ENCODE results near the gene MCAM. TPM values are rescaled to one million over a fixed set of nuclear protein-coding genes. Genes with fewer than 3 reads are reported as not detected.

MCAM gene
- total RNA-seq, 1 experiment from 2014 or later, result 25.4 TPM

GRCh38 chr11:119346605-119347004 lies 29.7 kb upstream of the MCAM start, which contains the start of gene MFRP:
MFRP (minus strand) TSS chr11:119346705; CDS start chr11:119346513, 192 bp downstream.
- DNase-seq (ENCODE audit: low spot score), result no peak

GRCh38 chr11:119345685-119346084 lies 28.8 kb upstream of the MCAM start:
- DNase-seq (ENCODE audit: low spot score), result no peak

DNA sequence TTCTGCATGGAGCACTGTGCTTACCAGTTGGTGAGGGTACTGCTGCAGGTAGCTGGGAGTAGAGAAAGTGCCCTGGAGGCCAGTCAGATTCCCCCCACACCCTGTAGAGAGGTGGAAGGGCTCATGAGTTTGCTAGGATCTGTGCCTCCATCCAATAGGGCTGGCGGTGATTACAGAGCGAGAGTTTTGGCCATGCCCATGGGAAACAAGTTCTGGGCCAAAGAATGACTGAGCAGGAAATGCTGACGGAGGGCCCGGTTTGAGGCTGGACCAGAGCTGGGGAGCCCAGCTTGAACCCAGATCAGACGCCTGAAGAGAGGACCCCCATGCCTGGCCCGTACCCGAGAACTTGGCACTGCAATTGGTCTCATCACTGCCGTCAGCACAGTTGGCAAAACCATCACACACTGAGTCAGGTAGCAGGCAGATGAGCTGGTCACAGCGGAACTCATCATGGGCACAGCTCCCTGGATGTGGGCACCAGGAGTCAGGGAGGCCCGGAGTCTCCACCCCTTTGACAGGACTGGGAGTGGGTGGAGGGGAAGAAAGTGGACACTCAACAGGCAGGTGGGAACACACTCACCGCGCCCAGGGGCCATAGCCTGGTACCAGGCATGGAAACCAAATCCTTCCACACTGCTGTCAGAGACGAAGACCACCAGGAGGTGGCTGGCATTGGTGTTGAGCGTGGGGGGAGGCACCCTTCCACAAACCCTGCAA lies 27.5 kb upstream of the MCAM start:
- DNase-seq (ENCODE audit: low spot score), result no peak

GRCh38 chr11:119343726-119344125 lies 26.8 kb upstream of the MCAM start:
- DNase-seq (ENCODE audit: low spot score), result no peak

DNA sequence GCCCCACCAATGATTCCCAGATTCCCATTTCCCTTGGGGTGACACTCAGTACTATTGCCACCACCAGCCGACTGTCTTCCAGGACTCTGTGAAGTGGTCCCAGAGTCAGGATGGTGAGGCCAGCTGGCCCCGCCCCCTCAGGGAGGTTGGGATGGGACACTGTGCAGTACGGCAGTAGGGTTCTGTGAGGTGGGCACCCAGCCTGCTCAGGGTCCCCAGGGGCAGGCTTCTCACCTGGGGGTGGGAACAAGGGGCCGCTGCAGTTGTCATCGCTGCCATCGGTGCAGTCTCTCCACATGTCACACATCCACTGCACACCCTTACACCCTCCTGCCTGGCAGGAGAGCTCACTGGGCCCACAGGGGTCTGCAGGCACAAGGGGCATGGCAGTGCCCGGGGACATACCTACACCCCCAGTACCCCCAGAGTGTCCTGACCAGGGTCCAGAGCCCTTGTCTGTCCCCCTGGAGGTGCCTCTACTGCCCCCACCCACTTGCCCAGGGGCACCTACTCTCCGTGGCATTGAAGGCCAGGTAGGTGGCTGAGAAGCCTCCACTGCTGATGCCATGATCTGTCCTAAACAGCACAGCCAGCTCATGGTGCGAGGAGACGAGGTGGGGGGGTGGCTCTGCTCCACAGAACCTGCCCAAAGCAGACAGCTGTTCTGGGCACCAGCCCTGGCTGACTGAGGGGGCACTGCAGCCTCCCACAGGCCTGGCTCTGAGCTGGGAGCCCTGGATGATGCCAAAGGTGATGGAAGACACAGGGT lies 25.6 kb upstream of the MCAM start:
- no peak for DNase-seq (ENCODE audit: low spot score)

DNA sequence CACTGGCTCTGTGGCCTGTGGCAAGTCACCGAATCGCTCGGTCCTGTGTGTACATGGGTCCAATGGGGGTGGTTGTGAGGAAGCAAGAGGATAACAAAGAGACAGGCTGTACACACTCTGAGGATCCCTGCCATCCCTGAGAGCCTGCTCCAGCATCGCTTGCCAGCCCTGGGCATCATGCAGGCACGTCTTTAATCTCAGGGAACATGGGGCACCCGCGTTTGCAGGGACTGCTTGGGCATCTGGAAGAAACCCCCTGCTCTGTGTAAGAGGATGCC lies 25.0 kb upstream of the MCAM start:
- no peak for DNase-seq (ENCODE audit: low spot score)

DNA sequence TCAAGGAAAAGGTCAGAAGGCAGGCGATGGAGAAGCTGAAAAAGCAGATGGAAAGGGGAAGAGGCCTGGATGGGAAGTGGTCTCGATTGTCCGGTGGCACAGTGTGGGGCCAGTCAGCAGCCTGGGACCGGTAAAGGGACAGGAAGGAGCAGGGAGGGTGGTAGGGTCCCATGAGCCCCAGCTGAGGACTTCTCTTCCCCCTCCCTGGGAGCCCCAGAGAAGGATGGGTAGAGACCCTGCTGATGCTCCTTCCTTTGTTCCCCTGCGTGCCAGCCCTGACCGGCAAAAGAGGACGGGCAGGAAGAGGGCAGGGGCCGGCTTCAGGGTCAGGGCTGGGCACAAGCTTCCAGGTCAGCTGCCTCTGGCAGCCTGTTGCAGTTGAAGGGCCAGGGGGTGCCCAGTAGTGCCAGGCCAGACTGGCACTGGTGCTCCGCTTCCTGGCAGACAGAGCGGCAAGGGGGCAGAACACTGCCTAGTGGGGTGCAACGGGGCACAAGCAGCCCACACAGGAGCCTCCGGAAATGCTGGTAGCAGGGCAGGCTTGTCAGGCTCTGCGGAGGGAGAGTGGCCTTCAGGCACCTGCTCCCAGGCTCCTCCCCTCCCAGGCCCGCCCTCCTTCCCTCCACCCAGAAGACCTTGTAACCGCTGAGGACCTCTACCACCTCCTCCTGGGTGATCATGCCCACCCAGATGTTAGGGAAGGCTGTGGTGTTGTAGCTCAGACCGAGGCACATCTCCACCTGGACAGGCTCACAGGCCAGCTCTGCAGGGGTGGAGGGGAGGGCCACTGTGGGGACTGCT lies 24.5 kb upstream of the MCAM start:
- no peak for DNase-seq (ENCODE audit: low spot score)

DNA sequence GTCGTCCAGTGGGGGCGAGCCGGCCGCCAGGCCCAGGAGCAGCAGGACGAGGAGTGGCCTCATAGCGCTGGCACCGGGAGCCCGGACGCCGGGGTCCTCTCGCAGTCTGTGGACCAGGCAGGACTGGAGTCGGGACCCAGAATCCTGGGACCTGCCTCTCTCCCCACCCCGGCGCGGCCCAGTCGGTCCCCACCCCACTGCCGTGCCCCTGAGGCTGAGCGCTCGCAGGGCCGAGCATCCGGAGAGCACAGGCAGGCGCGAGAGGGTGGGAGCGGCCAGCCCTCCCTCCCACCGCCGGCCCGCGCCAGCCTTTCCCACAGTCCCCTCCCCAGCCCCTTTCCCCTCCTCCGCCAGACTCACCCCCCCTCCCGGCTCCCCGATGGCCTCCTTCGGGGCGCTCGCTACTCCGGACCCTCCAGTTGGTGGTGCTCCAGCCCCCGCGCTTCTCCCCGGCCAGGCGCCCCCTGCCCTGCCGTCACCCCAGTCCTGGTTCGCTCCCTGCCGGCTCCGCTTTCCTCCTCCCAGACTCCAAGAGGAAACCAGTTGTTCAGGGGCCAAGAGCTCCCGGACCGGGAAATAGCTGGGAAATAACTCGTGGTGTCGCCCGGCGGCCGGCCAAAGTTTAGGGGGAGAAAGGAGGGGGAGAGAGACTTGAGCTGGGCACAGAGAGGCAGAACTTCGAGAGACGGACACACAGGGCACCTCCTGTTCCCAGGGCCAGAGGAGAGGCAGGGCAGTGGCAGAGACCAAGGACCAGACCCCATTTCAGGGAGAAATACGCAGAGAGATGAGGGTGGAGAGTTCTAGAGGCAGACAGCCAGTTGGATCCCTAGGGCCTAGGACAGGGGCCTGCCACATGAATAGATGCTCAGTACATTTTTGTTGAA lies 23.6 kb upstream of the MCAM start, which contains the start of gene C1QTNF5:
Gene C1QTNF5 (minus strand): TSS at position 549 of the 887 bp plus-strand sequence. CDS start 486 bp downstream, at position 63.
- DNase-seq (ENCODE audit: low spot score), result no peak

GRCh38 chr11:119339589-119340334 lies 22.8 kb upstream of the MCAM start:
- no peak for DNase-seq (ENCODE audit: low spot score)

- DNase-seq (ENCODE audit: low spot score), result no peak
Measured at GRCh38 chr11:119338965-119339588, 22.1 kb upstream of the MCAM start.

- peak; percentile 31 for DNase-seq (ENCODE audit: low spot score)
Measured at GRCh38 chr11:119338318-119338890, 21.5 kb upstream of the MCAM start.

DNA sequence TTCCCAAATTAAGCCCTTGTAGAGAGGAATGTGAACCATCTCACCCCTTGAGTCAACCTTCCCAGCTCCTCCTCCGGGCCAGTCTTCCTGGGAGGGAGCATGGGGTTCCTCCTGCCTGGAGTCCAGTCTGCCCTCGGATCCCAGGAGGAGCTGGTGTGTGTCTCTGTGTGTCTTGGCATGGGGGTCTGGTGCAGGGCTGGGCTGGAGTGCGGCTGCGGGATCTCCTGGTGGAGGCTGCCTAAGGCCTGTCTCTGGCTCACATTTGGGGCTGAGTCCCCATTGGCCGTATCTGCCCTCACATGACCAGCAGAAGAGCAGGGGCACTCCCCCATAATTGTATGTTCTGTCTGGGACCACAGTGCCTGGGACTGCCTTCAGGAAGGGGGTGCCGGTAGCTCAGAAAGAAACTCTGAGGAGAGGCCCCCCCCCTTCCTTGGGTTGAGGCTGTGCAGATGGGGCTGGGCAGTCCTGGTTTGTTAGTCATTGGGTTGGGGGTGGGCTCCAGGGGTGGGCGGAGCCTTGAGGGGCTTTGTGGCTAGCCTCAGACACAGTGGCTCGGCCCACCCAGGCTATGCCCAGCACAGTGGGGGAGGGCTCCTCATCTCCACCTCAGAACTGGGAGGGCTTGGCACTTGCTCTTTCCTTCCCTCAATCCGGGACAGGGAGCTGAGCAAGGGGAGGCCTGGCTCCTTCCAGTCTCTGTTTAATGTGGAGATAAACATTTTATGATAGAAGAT lies 20.8 kb upstream of the MCAM start:
- no peak for DNase-seq (ENCODE audit: low spot score)

GRCh38 chr11:119336744-119337469 lies 20.0 kb upstream of the MCAM start:
- DNase-seq (ENCODE audit: low spot score), result no peak

DNA sequence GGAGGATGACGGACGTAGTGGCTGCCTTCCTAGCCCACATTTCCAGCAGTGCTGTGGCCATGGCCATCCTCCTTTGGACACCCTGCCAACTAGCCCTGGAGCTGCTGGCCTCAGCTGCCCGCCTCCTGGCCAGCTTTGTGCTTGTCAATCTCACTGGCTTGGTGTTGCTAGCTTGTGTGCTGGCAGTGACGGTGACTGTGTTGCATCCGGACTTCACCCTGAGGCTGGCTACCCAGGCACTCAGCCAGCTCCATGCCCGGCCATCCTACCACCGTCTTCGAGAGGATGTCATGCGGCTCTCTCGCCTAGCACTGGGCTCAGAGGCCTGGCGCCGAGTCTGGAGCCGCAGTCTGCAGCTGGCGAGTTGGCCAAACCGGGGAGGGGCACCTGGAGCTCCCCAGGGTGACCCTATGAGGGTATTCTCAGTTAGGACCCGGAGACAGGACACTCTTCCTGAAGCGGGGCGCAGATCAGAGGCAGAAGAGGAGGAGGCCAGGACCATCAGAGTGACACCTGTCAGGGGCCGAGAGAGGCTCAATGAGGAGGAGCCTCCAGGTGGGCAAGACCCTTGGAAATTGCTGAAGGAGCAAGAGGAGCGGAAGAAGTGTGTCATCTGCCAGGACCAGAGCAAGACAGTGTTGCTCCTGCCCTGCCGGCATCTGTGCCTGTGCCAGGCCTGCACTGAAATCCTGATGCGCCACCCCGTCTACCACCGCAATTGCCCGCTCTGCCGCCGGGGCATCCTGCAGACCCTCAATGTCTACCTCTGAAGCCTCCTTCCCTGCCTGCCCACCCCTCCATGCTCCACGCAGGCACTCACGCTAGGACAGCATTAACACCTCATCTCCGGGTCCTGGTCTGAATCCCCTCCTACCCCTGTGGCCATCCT lies 19.0 kb upstream of the MCAM start:
- DNase-seq (ENCODE audit: low spot score), result no peak

- DNase-seq (ENCODE audit: low spot score), result no peak
Measured at GRCh38 chr11:119335091-119335654, 18.2 kb upstream of the MCAM start.

- DNase-seq (ENCODE audit: low spot score), result peak; percentile 89
Measured at GRCh38 chr11:119334174-119334930, 17.4 kb upstream of the MCAM start, which contains the start of gene RNF26. RNF26 (plus strand) TSS chr11:119334527; CDS start chr11:119335123, 596 bp downstream.
